NCI-H526 treated with DMSO at 0.1 percent for 48 hours (cell line): ENCODE results near the gene PPP2R2C.

Source experiments
- DNase-seq: peaks from one replicate; lab custom pipeline; 2025; lab: John Stamatoyannopoulos, UW

Gene PPP2R2C

GRCh38 chr4:6424425-6424824 is 48.0 kb downstream of the PPP2R2C start:
- no peak for DNase-seq

- no peak for DNase-seq
Measured at GRCh38 chr4:6423575-6423974, 48.8 kb downstream of the PPP2R2C start.

GRCh38 chr4:6422866-6423265 is 49.5 kb downstream of the PPP2R2C start:
- no peak for DNase-seq

GRCh38 chr4:6422105-6422504 is 50.3 kb downstream of the PPP2R2C start:
- no peak for DNase-seq

GRCh38 chr4:6421397-6421796 is 51.0 kb downstream of the PPP2R2C start:
- DNase-seq, result no peak

- DNase-seq, result no peak
Measured at GRCh38 chr4:6420972-6421371, 51.4 kb downstream of the PPP2R2C start.

- DNase-seq, result no peak
Measured at GRCh38 chr4:6420036-6420435, 52.4 kb downstream of the PPP2R2C start.

- DNase-seq, result no peak
Measured at GRCh38 chr4:6419452-6420028, 52.9 kb downstream of the PPP2R2C start.

- DNase-seq, result no peak
Measured at GRCh38 chr4:6418193-6418755, 54.1 kb downstream of the PPP2R2C start.

GRCh38 chr4:6417516-6418050 is 54.8 kb downstream of the PPP2R2C start:
- no peak for DNase-seq

- no peak for DNase-seq
Measured at GRCh38 chr4:6416518-6417286, 55.7 kb downstream of the PPP2R2C start.

GRCh38 chr4:6415031-6415705 is 57.2 kb downstream of the PPP2R2C start:
- no peak for DNase-seq

GRCh38 chr4:6414578-6414977 is 57.8 kb downstream of the PPP2R2C start:
- no peak for DNase-seq

GRCh38 chr4:6410664-6411063 is 61.8 kb downstream of the PPP2R2C start:
- DNase-seq, result no peak

- no peak for DNase-seq
Measured at GRCh38 chr4:6410068-6410467, 62.3 kb downstream of the PPP2R2C start.

GRCh38 chr4:6409381-6409780 is 63.0 kb downstream of the PPP2R2C start:
- no peak for DNase-seq

- no peak for DNase-seq
Measured at GRCh38 chr4:6408263-6408662, 64.2 kb downstream of the PPP2R2C start.

GRCh38 chr4:6405397-6405706 is 67.1 kb downstream of the PPP2R2C start:
- peak; percentile 27 for DNase-seq

GRCh38 chr4:6404611-6405396 is 67.6 kb downstream of the PPP2R2C start:
- no peak for DNase-seq

GRCh38 chr4:6403400-6403685 is 69.1 kb downstream of the PPP2R2C start:
- no peak for DNase-seq

GRCh38 chr4:6402566-6403399 is 69.6 kb downstream of the PPP2R2C start:
- no peak for DNase-seq
